ENCODE measurements around the gene YIPF3.
"Not testable (repeated sequence)": the region's sequence is repeated elsewhere in the genome, so short reads cannot be mapped to it uniquely, and the experiment has no call there.

Gene YIPF3

GRCh38 chr6:43509142-43509983, 7.4 kb downstream of the YIPF3 start:
- no peak for DNase-seq

DNA sequence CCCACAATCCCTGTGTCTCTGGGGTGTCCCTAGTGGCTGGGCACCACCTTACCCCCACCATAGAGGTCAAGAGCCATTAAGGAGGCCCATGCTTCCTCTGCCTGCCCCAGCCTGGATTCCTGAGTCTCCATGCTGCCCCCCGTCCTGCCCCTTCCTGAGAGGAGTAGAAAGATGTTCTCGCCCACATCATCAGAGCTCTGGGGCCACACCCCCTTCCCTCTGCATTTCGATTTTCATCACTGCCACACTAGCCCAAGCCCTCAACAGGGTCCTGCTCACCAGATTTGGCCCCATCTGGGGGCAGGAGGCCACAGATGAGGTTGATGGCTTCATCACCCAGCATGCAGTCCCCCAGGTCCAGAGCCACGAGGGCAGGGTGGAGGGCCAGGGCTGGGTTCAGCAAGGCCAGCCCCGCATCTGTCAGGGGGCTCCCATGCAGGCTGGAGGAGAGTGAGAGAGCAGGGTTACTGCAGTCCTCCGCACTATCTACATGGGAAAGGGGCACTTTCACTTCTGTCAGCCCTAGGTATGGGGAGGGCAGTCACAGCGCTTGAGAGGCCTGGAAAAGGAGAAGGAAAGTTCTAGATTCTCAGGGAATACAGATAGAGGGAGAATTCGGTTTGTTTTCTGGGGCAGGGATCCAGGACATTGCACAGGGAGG, 8.1 kb downstream of the YIPF3 start:
- DNase-seq, result no peak

GRCh38 chr6:43506667-43507471, 9.9 kb downstream of the YIPF3 start:
- DNase-seq, result peak; percentile 12

- DNase-seq, result no peak
These were observed 10.6 kb downstream of the YIPF3 start for GRCh38 chr6:43506171-43506570.

GRCh38 chr6:43505718-43506117, 11.0 kb downstream of the YIPF3 start:
- DNase-seq, result no peak

DNA sequence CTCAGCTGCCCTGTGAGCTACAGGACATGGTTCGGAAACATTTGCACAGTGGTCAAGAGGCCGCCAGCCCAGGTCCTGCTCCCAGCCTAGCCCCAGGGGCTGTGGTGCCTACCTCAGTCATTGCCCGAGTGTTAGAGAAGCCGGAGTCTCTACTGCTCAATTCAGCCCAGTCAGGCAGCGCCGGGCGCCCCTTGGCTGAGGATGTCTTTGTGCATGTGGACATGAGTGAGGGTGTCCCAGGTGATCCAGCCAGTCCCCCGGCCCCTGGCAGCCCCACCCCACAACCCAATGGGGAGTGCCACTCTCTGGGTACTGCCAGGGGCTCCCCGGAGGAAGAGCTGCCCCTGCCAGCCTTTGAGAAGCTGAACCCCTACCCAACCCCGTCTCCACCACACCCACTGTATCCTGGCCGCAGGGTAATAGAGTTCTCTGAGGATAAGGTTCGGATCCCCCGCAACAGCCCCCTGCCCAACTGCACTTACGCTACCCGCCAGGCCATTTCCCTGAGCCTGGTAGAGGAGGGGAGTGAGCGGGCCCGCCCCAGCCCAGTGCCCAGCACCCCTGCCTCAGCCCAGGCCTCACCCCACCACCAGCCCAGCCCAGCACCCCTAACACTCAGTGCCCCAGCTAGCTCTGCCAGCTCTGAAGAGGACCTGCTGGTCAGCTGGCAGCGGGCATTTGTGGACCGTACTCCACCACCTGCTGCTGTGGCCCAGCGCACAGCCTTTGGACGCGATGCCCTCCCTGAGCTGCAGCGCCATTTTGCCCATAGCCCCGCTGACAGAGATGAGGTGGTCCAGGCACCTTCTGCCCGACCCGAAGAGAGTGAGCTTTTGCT, 11.8 kb downstream of the YIPF3 start:
- DNase-seq, result no peak

DNA sequence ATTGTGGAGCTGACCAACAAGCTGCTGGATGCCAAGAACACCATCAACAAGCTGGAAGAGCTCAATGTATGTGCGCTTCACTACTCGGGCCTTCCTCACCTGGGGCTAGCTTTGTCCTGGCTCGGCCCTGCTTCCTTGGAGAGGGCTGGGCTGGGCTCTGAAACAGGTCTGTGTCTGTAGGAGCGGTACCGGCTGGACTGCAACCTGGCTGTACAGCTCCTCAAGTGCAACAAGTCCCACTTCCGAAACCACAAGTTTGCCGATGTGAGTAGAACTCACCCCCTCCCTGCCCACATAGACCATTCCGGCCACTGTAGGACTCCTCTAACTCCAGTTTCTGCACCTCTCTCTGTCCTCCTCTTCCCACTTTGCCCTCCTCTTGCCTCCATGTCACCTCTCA, 13.3 kb downstream of the YIPF3 start:
- DNase-seq, result no peak

DNA sequence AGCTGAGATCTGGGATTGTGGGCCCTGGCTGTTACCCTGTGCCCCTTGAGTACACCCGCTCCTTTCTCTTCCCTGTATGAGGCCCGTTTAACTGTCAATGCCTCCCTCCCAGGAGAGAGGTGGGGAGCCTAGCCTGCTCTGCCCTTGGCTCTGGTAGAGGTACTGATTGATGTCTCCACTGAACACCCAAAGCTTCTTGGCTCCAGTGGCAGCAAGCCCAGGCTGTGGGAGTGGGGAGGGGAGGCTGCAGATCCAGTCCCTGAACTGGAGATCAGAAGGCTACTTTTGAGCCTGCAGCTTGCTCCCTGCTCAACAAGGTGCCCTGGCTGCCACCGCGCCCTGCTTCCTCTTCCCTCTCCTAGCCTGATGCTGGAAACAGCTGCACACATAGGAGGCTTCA, 14.1 kb downstream of the YIPF3 start:
- no peak for DNase-seq

DNA sequence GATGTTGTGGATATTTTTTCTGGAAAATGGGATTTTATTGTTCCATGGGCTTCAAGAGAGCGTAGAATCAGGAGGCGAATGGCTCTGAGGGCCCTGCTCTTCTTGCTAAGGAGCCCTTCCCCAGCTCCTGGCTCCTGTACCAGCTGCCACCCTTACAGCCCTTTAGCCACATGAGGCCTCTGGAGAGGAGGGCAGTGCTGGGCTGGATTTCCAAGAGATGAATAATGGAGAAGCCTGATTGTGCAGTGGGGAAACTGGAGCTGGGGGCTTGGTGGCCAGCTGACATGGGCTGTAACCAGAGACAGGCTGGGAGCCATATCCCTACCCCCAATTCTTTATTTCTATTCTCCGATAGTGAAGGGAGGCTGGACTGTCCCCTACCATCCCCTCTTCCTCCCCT, 15.8 kb downstream of the YIPF3 start:
- DNase-seq, result no peak

DNA sequence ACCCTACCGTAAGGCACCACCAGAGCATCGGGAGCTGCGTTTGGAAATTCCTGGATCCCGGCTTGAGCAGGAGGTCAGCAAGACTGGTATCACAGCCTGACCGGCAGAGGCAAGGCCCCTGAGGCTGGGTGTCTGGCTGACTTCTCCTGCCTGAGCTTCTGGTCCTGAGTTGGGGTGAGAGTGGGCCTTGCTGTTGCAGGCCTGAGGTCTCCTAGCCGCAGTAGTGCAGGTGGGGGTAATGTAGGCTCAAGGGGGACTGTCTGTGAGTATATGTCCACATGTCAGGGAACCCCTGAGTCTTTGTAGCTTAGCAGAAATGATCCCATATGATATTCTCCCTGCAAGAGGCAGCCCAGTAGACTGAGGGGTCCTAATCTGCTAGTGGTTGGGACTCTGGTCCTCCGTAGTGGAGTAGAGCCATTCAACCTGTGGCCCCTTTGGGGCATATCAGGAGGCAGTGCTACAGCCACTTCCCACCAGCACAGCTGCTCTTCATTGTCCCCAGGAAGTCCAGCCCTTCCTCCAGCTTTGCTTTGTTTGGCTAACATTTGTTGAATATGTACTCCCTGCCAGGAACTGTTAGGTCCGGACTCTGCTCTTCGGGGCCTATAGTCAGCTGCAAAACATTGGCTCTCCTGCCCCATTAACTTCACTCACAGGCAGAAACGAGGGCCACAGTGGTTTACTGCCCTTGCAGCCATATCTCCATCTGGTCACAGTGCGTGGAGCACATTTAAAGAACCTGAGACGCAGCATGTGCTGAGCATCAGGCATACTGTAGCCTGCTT, 17.5 kb downstream of the YIPF3 start:
- DNase-seq, result no peak

DNA sequence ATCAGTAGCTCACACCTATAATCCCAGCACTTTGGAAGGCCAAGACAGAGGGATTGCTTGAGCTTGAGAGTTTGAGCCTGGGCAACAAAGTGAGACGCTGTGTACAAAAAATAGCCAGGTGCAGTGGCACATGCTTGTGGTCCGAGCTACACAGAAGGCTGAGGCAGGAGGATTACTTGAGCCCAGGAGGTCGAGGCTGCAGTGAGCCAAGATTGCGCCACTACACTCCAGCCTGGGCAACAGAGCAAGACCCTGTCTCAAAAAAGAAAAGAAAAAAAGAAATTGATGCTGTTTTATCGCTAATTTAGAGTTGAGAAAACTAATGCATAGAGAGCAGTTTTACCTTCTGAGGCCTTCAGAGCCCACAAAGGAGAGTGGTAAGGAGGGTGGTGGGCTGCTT, 18.4 kb downstream of the YIPF3 start:
- not testable (repeated sequence) for DNase-seq

GRCh38 chr6:43497689-43498088, 19.0 kb downstream of the YIPF3 start:
- DNase-seq, result no peak

GRCh38 chr6:43497129-43497396, 19.7 kb downstream of the YIPF3 start:
- no peak for DNase-seq

DNA sequence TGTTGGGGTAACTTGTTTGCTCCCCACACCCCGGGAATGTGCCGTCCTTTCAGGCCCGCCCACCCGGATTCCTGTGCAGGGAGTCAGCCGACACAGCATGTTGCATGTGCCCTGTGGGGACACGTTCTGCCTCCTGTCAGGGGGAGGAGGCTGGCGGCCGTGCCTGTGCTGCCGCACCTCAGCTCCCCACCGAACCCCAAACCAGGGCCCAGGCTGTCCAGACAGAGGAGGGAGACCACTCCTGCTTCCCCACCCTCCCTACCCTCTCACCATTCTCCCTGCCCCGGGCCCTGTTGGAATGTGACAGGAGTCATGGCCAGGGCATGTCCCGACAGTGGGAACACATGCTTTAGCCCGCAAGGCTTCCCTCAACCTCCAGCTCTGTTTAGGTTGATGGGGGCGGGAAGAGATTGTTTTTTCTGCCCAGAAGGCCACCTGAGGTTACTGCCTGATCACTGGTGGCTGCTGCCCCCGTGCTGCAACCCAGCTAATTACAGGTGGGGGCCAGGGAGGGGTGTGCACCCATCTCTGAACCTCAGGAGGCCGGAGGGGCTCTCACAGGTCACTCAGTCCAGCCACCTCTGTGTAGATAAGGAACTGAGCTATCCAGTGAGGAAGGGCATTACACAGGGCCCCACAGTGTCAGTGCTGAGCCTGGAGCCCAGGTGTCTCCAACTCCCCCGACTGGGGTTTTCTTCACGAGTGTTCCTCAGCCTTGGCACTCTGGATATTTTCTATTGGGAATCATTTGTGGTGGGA, 20.2 kb downstream of the YIPF3 start:
- no peak for DNase-seq

DNA sequence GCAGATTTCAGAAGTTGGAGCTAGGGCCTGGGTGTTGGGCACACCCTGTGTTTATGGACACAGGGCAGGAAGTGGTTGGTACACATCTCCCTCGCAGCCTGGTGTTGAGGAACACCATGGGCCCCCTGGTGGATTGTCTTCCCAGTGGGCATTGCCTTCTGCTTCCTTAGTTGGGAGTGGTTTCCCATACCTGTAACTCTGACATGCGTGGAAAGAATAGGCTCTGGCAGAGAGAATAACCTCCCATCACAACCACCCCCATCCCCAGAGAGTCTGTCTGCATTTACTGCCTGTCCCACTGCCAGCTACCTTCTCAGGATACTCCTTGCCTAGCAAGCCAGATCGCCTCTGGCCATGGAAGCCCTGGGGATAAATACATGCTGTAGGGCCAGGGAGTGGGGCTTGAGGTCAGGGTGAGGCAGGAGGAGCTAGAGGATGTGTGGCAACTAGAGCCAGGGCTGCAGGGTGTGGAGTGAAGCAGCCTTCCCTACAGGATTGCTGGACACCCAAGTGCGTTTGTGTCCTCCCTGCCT, 21.3 kb downstream of the YIPF3 start:
- DNase-seq, result no peak

- DNase-seq, result no peak
These were observed 22.0 kb downstream of the YIPF3 start for GRCh38 chr6:43494766-43495165.

DNA sequence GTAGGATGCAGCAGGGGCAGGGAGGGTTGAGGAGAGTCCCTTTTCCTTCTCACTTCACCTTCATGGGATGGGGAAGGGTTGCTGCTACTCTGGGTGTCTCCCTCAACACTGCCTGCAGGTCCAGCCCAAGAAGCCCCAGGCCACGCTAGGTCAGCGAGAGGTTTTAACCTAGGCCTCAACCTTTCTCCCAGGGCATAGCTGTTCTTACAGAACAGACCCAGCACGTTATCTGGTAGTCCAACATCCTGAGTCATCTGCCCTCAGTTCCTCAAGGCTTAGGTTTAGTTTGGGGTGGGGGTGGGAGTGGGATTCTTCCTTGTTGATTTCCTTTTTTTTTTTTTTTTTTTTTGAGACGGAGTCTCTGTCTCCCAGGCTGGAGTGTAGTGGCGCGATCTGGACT, 22.4 kb downstream of the YIPF3 start:
- DNase-seq, result no peak

GRCh38 chr6:43493833-43494232, 22.9 kb downstream of the YIPF3 start:
- no peak for DNase-seq

GRCh38 chr6:43493230-43493629, 23.5 kb downstream of the YIPF3 start:
- DNase-seq, result no peak

GRCh38 chr6:43492673-43493072, 24.1 kb downstream of the YIPF3 start:
- no peak for DNase-seq
